ENCODE measurements around the gene NUDT4.

DNA sequence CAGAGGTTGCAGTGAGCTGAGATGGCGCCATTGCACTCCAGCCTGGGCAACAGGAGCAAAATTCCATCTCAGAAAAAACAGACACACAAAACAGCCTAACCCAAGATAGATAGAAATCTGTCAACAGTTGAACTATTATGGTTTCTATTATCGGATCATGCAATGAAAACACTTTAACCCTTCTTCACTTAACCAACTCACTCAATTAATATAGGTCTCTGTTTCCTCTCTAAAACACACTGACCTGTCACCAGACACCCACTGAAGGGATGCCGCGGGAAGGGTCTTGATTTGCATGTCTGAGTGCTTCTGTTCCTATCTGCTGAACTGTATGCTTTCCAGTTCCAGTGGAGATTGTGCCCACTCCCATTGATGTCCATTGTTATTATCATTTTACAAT is 38.0 kb upstream of the NUDT4 start:
- TF ChIP-seq POLR2AphosphoS5 (IDR thresholded peaks at IDR 0.05; ENCODE audit: low read depth, low read length) (no peak), POLR2A (IDR thresholded peaks at IDR 0.05; ENCODE audit: low read depth, low read length) (no peak), TAF1 (IDR thresholded peaks at IDR 0.05; ENCODE audit: borderline replicate concordance, low read depth, low read length) (no peak)

Data from GM12892 (cell line).